IMR-90 (cell line): ENCODE data around the gene MPPED2. TPM values are rescaled to one million over a fixed set of nuclear protein-coding genes. Genes with fewer than 3 reads are reported as not detected.

Experiments
- ATAC-seq: fragments of 200-7000 bp; cut with Tn5 transposase; 2 replicates; pipeline ENCODE4 v1.9.1; 2020; ENCODE audit warnings: low read depth, mild to moderate bottlenecking, moderate library complexity
- BruUV-seq: library from RNA; stranded (reverse); fragments of 400-500 nt; replicated peaks from 2 replicates; lab custom pipeline; 2021; lab: Mats Ljungman, UMichigan
- CTCF ChIA-PET: fragments of 300-600 bp; formaldehyde crosslinking; extraction: SDS; loops from one replicate; lab custom pipeline; 2021; ENCODE audit warnings: antibody characterized with exemption; lab: Yijun Ruan, JAX
- POLR2A ChIA-PET: fragments of 300-600 bp; sonication (Branson Sonifier 250); formaldehyde crosslinking; loops from one replicate; lab custom pipeline; 2022; ENCODE audit warnings: antibody characterized with exemption; ENCODE audit not compliant: unreplicated experiment; lab: Charles Lee
- DNase-seq: peaks from one replicate; pipeline ENCODE4 v3.0.0; 2013
- H2AFZ ChIP-seq: replicated peaks from 2 replicates; pipeline ENCODE3; 2013; ENCODE audit warnings: low read length, mild to moderate bottlenecking; ENCODE audit not compliant: poor library complexity
- H2AK5ac ChIP-seq: 2 replicates; pipeline ENCODE4 v1.6.1; 2013; ENCODE audit warnings: low read depth, low read length, inconsistent platforms
- H2AK9ac ChIP-seq: replicated peaks from 2 replicates; pipeline ENCODE3; 2013; ENCODE audit warnings: mild to moderate bottlenecking, low read depth, low read length, moderate library complexity; ENCODE audit not compliant: poor library complexity
- H2BK120ac ChIP-seq: 2 replicates; pipeline ENCODE4 v1.6.1; 2013; ENCODE audit warnings: low read depth, low read length, inconsistent platforms
- H2BK15ac ChIP-seq: 3 replicates; pipeline ENCODE4 v1.6.1; 2013; ENCODE audit warnings: low read depth, low read length, inconsistent platforms
- H2BK20ac ChIP-seq: 2 replicates; pipeline ENCODE4 v1.6.1; 2013; ENCODE audit warnings: low read depth, mild to moderate bottlenecking, inconsistent platforms, low read length, moderate library complexity
- H2BK5ac ChIP-seq: 2 replicates; pipeline ENCODE4 v1.6.1; 2013; ENCODE audit warnings: mild to moderate bottlenecking, low read depth, low read length, inconsistent platforms; ENCODE audit not compliant: poor library complexity, severe bottlenecking
- H3K14ac ChIP-seq: replicated peaks from 2 replicates; pipeline ENCODE4 v1.6.1; 2013; ENCODE audit warnings: low read depth, low read length, inconsistent platforms
- H3K18ac ChIP-seq: 2 replicates; pipeline ENCODE4 v1.6.1; 2013; ENCODE audit warnings: low read depth, low read length, control low read depth
- H3K23ac ChIP-seq: 2 replicates; pipeline ENCODE4 v1.6.1; 2013; ENCODE audit warnings: low read depth, low read length, inconsistent platforms
- H3K27ac ChIP-seq: 2 replicates; pipeline ENCODE4 v1.5.1; 2013; ENCODE audit warnings: mild to moderate bottlenecking, control low read depth, low read length; ENCODE audit not compliant: insufficient read depth
- H3K27me3 ChIP-seq: 2 replicates; pipeline ENCODE4 v1.6.1; 2013; ENCODE audit warnings: low read length; ENCODE audit not compliant: control insufficient read depth, insufficient read depth
- H3K36me3 ChIP-seq: 2 replicates; pipeline ENCODE4 v1.6.1; 2013; ENCODE audit warnings: low read length, mixed read lengths; ENCODE audit not compliant: control insufficient read depth, insufficient read depth
- H3K4ac ChIP-seq: 2 replicates; pipeline ENCODE4 v1.6.1; 2013; ENCODE audit warnings: low read depth, low read length, inconsistent platforms
- H3K4me1 ChIP-seq: 2 replicates; pipeline ENCODE4 v1.6.1; 2013; ENCODE audit warnings: low read length, mixed read lengths; ENCODE audit not compliant: control insufficient read depth, insufficient read depth
- H3K4me2 ChIP-seq: 2 replicates; pipeline ENCODE4 v1.6.1; 2013; ENCODE audit warnings: low read depth, mild to moderate bottlenecking, control low read depth, low read length, moderate library complexity
- H3K4me3 ChIP-seq: 2 replicates; pipeline ENCODE4 v1.5.1; 2013; ENCODE audit warnings: low read depth, mild to moderate bottlenecking, control low read depth, low read length, moderate library complexity; ENCODE audit not compliant: insufficient read depth
- H3K56ac ChIP-seq: 2 replicates; pipeline ENCODE4 v1.6.1; 2013; ENCODE audit warnings: low read length, inconsistent platforms; ENCODE audit not compliant: insufficient read depth; ENCODE audit errors: extremely low read depth
- H3K79me1 ChIP-seq, 2 experiments: 2 replicates each; pipeline ENCODE4 v1.6.1; 2013; ENCODE audit warnings: low read length in 2 of 2, inconsistent platforms in 1 of 2, low read depth in 1 of 2
- H3K9ac ChIP-seq: 2 replicates; pipeline ENCODE4 v1.6.1; 2013; ENCODE audit warnings: low read depth, low read length, control low read depth
- H3K9me1 ChIP-seq: 2 replicates; pipeline ENCODE4 v1.6.1; 2013; ENCODE audit warnings: low read length, inconsistent platforms; ENCODE audit not compliant: insufficient read depth
- H3K9me3 ChIP-seq: 2 replicates; pipeline ENCODE4 v1.6.1; 2013; ENCODE audit warnings: low read length; ENCODE audit not compliant: control insufficient read depth, insufficient read depth
- H4K20me1 ChIP-seq: 2 replicates; pipeline ENCODE4 v1.6.1; 2013; ENCODE audit warnings: low read length, inconsistent platforms; ENCODE audit not compliant: insufficient read depth
- H4K5ac ChIP-seq: 2 replicates; pipeline ENCODE4 v1.6.1; 2013; ENCODE audit warnings: mild to moderate bottlenecking, low read depth, low read length, control low read depth
- H4K8ac ChIP-seq, 2 experiments: 2 replicates each; pipeline ENCODE4 v1.6.1; 2013; ENCODE audit warnings: low read depth in 2 of 2, low read length in 2 of 2, control low read depth in 1 of 2, inconsistent platforms in 1 of 2
- H4K91ac ChIP-seq: 2 replicates; pipeline ENCODE4 v1.6.1; 2013; ENCODE audit warnings: low read depth, low read length, inconsistent platforms; ENCODE audit not compliant: insufficient read depth
- BHLHE40 ChIP-seq: fragments of 150-350 bp; IDR thresholded peaks from 2 replicates; pipeline ENCODE4 v1.6.1; 2016; ENCODE audit warnings: mild to moderate bottlenecking, low read depth, low read length
- CEBPB ChIP-seq: IDR thresholded peaks from 2 replicates; pipeline ENCODE4 v1.6.1; 2012; ENCODE audit warnings: low read depth, low read length, improper control_type of control experiment
- CHD1 ChIP-seq: IDR thresholded peaks from 2 replicates; pipeline ENCODE4 v1.6.1; 2012; ENCODE audit warnings: low read depth, low read length, improper control_type of control experiment
- CTCF ChIP-seq: conservative IDR thresholded peaks from 2 replicates; pipeline ENCODE4 v1.5.1; 2012; ENCODE audit warnings: mild to moderate bottlenecking, low read depth, low read length, improper control_type of control experiment
- ELK1 ChIP-seq: fragments of 150-350 bp; IDR thresholded peaks from 2 replicates; pipeline ENCODE4 v1.6.1; 2016; ENCODE audit warnings: low read depth, mild to moderate bottlenecking, low read length, moderate library complexity, borderline replicate concordance
- FOS ChIP-seq: fragments of 150-350 bp; IDR thresholded peaks from 2 replicates; pipeline ENCODE4 v1.6.1; 2016; ENCODE audit warnings: low read depth, low read length
- MAFK ChIP-seq: IDR thresholded peaks from 2 replicates; pipeline ENCODE4 v1.6.1; 2012; ENCODE audit warnings: low read depth, low read length, improper control_type of control experiment
- MAZ ChIP-seq: IDR thresholded peaks from 2 replicates; pipeline ENCODE4 v1.6.1; 2012; ENCODE audit warnings: low read depth, mild to moderate bottlenecking, low read length, improper control_type of control experiment, moderate library complexity, borderline replicate concordance
- MXI1 ChIP-seq: IDR thresholded peaks from 2 replicates; pipeline ENCODE4 v1.6.1; 2012; ENCODE audit warnings: low read depth, mild to moderate bottlenecking, low read length, moderate library complexity, borderline replicate concordance
- NFE2L2 ChIP-seq: fragments of 150-350 bp; IDR thresholded peaks from 2 replicates; pipeline ENCODE4 v1.6.1; 2016; ENCODE audit warnings: low read depth, mild to moderate bottlenecking, low read length
- POLR2A ChIP-seq: IDR thresholded peaks from 2 replicates; pipeline ENCODE4 v1.6.1; 2012; ENCODE audit warnings: mild to moderate bottlenecking, low read depth, low read length
- RAD21 ChIP-seq: IDR thresholded peaks from 2 replicates; pipeline ENCODE4 v1.6.1; 2012; ENCODE audit warnings: low read length, improper control_type of control experiment
- RCOR1 ChIP-seq: IDR thresholded peaks from 2 replicates; pipeline ENCODE4 v1.6.1; 2012; ENCODE audit warnings: mild to moderate bottlenecking, low read length, improper control_type of control experiment; ENCODE audit not compliant: insufficient replicate concordance
- RFX5 ChIP-seq: IDR thresholded peaks from 2 replicates; pipeline ENCODE4 v1.8.0; 2012; ENCODE audit warnings: low read depth, mild to moderate bottlenecking, low read length, moderate library complexity
- SMC3 ChIP-seq: fragments of 150-350 bp; IDR thresholded peaks from 2 replicates; pipeline ENCODE4 v1.6.1; 2016; ENCODE audit warnings: low read depth, mild to moderate bottlenecking, antibody characterized with exemption, low read length, moderate library complexity
- USF2 ChIP-seq: fragments of 150-350 bp; IDR thresholded peaks from 2 replicates; pipeline ENCODE4 v1.6.1; 2017; ENCODE audit warnings: mild to moderate bottlenecking, antibody characterized with exemption, low read length, low read depth
- WGBS, 2 experiments: methylation state at CpG; one replicate each; pipeline versions ENCODE4 v1.1.5 to v1.1.7; 2013; ENCODE audit warnings: missing lambda C conversion rate in 2 of 2; ENCODE audit not compliant: insufficient read length in 1 of 2; ENCODE audit errors: extremely low coverage in 2 of 2; 5-methylcytosine and 5-hydroxymethylcytosine counted together
- dilution Hi-C: fragments of 300-500 bp; cut with HindIII; formaldehyde crosslinking; loops from one replicate; pipeline ENCODE4 v1.14.3; 2018; ENCODE audit warnings: low sequenced_read_pairs; ENCODE audit not compliant: unreplicated experiment
- in situ Hi-C: fragments of 300-500 bp; cut with MboI; formaldehyde crosslinking; loops from 3 replicates; pipeline ENCODE4 v1.14.3; 2019; ENCODE audit warnings: low sequenced_read_pairs, inconsistent platforms, mixed read lengths
- intact Hi-C: fragments of 100-400 bp; cut with micrococcal nuclease; formaldehyde crosslinking; loops from 2 replicates; pipeline ENCODE4 v1.10.0; 2022
- polyA plus RNA-seq, 3 experiments: library from polyadenylated mRNA; depleted of rRNA; stranded (reverse); fragments of >200 nt; gene quantifications; 2 replicates each; pipeline ENCODE4 v1.2.3, GENCODE V29; 2012; ENCODE audit warnings: low replicate concordance in 1 of 3
- total RNA-seq: library from RNA; depleted of rRNA; stranded (reverse); fragments of >200 nt; gene quantifications from 2 replicates; pipeline ENCODE4 v1.2.3, GENCODE V29; 2012

Gene MPPED2
- total and polyA plus RNA-seq, 2 of the 4 experiments (the other 2 are of a cell fraction), result 0.10 TPM; not detected in 1

GRCh38 chr11:30381879-30382278 lies 204.3 kb downstream of the MPPED2 start:
- no peaks in the 10 kb centered on the region for H3K9me3 ChIP-seq
- CTCF ChIA-PET, result no interaction called here

More at GRCh38 chr11:30381879-30382278, 204.3 kb downstream of the MPPED2 start:
- no peaks in the 10 kb centered on the region for H3K9me1 ChIP-seq
- dilution Hi-C loops, result no loop called here
- H3K4me2 ChIP-seq, result no peak overlapping the region
- intact Hi-C loops, result no loop called here
- no peak overlapping the region for H4K91ac ChIP-seq
- H4K5ac ChIP-seq, result no peak overlapping the region
- POLR2A ChIA-PET, result interaction anchor here (0.6 kb wide), 1 partner anchor 8 kb away, joined by 3 read pairs; no protein-coding TSS in a partner anchor
- H3K18ac ChIP-seq, result no peak overlapping the region
- no peaks in the 10 kb centered on the region for H4K20me1 ChIP-seq
- no peaks in the 10 kb centered on the region for H3K4me1 ChIP-seq
- H3K79me1 ChIP-seq, result no peaks in the 10 kb centered on the region
- no peak overlapping the region for H3K9ac ChIP-seq
- no TSS peak for BruUV-seq
- H3K27me3 ChIP-seq, result no peaks in the 10 kb centered on the region
- no peak overlapping the region for H2BK5ac ChIP-seq
- no peak overlapping the region for H2AK9ac ChIP-seq
- no peak overlapping the region for H2BK20ac ChIP-seq
- ATAC-seq, result no peak
- H2BK15ac ChIP-seq, result no peak overlapping the region
- H3K36me3 ChIP-seq, result no peaks in the 10 kb centered on the region
- H3K27ac ChIP-seq, result no peak overlapping the region
- no peak overlapping the region for H2AK5ac ChIP-seq
- H2AFZ ChIP-seq, result no peak overlapping the region
- no peak overlapping the region for H3K23ac ChIP-seq
- DNase-seq, result no peak
- no peak overlapping the region for H3K4me3 ChIP-seq
- no peak overlapping the region for H3K4ac ChIP-seq
- H4K8ac ChIP-seq, result no peak overlapping the region
- in situ Hi-C loops, result no loop called here
- no peak overlapping the region for H3K56ac ChIP-seq
- no peak overlapping the region for H2BK120ac ChIP-seq
- no CpG with 5 or more reads among the region's 2 CpGs for WGBS, 2 experiments
- TF ChIP-seq CEBPB (no peak), CTCF (no peak), MAFK (no peak), MAZ (no peak), SMC3 (no peak), MXI1 (no peak), CHD1 (no peak), FOS (no peak), BHLHE40 (no peak), RAD21 (no peak), NFE2L2 (no peak), POLR2A (no peak), ELK1 (no peak), RCOR1 (no peak), RFX5 (no peak), USF2 (no peak)
- H3K14ac ChIP-seq, result no peak overlapping the region
